GM23248 (cell line): Measurements from ENCODE around the gene FAU.

ENCODE experiments used
- EZH2 ChIP-seq: fragments of 200-600 bp; sonication (generic); IDR thresholded peaks from 2 replicates; pipeline ENCODE4 v1.6.1; 2018; ENCODE audit warnings: antibody characterized with exemption, mild to moderate bottlenecking; ENCODE audit not compliant: insufficient read depth, poor library complexity, severe bottlenecking
- EZH2phosphoT487 ChIP-seq: fragments of 200-600 bp; sonication (generic); IDR thresholded peaks from 2 replicates; pipeline ENCODE4 v1.6.1; 2018; ENCODE audit warnings: antibody characterized with exemption, moderate library complexity, mild to moderate bottlenecking, low read depth; ENCODE audit not compliant: insufficient read depth

- TF ChIP-seq EZH2 (no peak), EZH2phosphoT487 (no peak)
These were observed 32.3 kb downstream of the FAU start for GRCh38 chr11:65089621-65090020.
